GM06990 (cell line): ENCODE data around the gene ECHDC3.
"Not testable (repeated sequence)": the region's sequence is repeated elsewhere in the genome, so short reads cannot be mapped to it uniquely, and the experiment has no call there.

Experiments used
- DNase-seq: peaks from one replicate; pipeline ENCODE4 v3.0.0-alpha.2; 2011; ENCODE audit not compliant: insufficient read length; ENCODE audit errors: extremely low read depth
- H3K27me3 ChIP-seq: replicated peaks from 2 replicates; pipeline ENCODE4 v1.6.0; 2011; ENCODE audit warnings: low read length; ENCODE audit not compliant: control insufficient read depth, insufficient read depth
- H3K36me3 ChIP-seq: 2 replicates; pipeline ENCODE4 v1.5.1; 2011; ENCODE audit warnings: low read length; ENCODE audit not compliant: control insufficient read depth, insufficient read depth
- H3K4me3 ChIP-seq: replicated peaks from 2 replicates; pipeline ENCODE4 v1.5.1; 2011; ENCODE audit warnings: low read depth, mild to moderate bottlenecking, control low read depth, low read length
- TF ChIP-seq, protein P1 (sequence below): IDR thresholded peaks from 2 replicates; pipeline ENCODE4 v1.5.1; 2011; ENCODE audit warnings: low read length, control low read depth, mild to moderate bottlenecking, inconsistent platforms; ENCODE audit not compliant: insufficient read depth, poor library complexity, severe bottlenecking

Gene ECHDC3

DNA sequence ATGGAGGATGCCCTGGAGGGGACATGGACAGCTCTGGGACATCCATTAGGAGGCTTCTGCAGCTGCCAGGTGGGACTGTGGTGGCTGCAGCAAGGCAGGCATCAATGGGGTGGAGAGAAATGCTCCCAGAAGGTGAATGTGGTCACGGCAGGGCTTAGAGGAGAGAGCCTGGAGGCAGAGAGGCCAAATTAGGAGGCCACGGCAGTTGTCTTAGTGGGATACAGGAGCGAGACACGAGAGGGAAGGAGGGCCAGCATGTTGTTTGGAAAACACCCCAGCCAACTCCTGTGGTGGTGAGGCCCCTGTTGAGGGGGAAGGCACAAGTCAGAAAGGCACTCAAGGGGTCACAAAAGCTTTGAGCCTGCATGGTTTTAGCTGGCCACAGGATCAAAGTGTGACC, 14.6 kb upstream of the ECHDC3 start:
- TF ChIP-seq, protein P1, sequence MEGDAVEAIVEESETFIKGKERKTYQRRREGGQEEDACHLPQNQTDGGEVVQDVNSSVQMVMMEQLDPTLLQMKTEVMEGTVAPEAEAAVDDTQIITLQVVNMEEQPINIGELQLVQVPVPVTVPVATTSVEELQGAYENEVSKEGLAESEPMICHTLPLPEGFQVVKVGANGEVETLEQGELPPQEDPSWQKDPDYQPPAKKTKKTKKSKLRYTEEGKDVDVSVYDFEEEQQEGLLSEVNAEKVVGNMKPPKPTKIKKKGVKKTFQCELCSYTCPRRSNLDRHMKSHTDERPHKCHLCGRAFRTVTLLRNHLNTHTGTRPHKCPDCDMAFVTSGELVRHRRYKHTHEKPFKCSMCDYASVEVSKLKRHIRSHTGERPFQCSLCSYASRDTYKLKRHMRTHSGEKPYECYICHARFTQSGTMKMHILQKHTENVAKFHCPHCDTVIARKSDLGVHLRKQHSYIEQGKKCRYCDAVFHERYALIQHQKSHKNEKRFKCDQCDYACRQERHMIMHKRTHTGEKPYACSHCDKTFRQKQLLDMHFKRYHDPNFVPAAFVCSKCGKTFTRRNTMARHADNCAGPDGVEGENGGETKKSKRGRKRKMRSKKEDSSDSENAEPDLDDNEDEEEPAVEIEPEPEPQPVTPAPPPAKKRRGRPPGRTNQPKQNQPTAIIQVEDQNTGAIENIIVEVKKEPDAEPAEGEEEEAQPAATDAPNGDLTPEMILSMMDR: no peak
- Histone ChIP-seq H3K4me3 (no peak overlapping the region), H3K36me3 (no peaks in the 10 kb centered on the region), H3K27me3 (no peaks in the 10 kb centered on the region)
- no peak for DNase-seq

DNA sequence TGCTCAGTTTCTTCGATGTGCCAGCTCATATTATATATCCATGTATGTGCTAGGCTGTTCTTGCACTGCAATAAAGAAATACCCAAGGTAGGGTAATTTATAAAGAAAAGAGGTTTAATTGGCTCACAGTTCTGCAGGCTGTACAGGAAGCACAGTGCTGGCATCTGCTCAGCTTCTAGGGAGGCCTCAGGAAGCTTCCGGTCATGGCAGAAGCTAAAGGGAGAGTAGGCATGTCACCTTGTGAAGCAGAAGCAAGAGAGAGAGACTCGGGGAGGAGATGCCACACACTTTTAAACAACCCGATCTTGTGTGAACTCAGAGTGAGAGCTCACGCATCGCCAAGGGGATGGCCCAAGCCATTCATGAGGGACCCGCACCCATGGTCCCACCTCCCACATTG, 13.8 kb upstream of the ECHDC3 start:
- Histone ChIP-seq H3K36me3 (no peaks in the 10 kb centered on the region), H3K4me3 (no peak overlapping the region), H3K27me3 (no peaks in the 10 kb centered on the region)
- DNase-seq: no peak
- TF ChIP-seq, protein P1: no peak

DNA sequence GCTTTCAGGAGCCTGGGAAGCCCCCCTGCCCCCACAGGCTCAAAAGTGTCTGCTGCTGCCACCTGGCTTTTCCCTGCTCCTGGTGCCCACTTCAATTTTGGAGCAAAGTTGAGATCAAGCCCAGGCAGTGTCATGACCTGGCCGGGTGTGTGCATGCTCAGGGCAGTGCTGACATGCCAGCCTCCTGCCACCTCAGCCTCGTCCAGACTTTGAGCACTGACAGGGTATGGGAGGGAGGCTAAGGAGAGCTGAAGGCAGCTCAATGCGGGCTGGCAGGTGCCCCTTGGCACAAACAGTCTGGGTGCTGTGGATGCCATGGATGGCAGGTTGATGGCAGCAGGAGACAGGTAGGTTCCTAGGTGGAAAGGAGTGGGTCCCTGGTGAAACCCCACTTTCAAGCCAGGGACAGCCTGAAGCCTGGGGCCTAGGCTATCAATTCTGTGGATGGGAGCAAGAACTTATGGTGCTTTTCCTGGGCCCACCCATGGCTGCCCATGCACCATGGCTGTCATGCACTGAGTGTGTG, 12.3 kb upstream of the ECHDC3 start:
- no peaks in the 10 kb centered on the region for H3K36me3 ChIP-seq
- no peaks in the 10 kb centered on the region for H3K27me3 ChIP-seq
- no peak for DNase-seq
- no peak overlapping the region for H3K4me3 ChIP-seq
- TF ChIP-seq, protein P1: no peak

DNA sequence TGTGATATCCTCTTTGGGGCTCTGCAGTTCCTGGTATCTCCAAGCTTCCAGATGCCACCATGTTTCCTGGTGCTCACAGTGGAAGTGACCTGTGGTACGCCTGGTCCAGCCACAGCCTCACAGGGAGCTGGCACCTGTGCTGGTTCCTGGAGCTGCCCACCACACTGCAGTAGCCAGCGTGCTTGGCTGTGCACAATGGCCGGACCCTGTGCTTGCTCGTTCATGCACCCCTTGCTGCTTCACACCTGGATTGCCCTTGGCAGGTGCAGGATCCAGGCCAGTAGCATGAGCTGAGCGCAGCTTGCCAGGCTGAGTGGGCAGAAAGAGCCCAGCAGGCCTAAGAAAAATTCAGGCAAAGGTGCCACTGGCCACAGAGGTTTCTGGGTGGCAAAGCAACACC, 11.4 kb upstream of the ECHDC3 start:
- H3K27me3 ChIP-seq: no peaks in the 10 kb centered on the region
- DNase-seq: no peak
- no peaks in the 10 kb centered on the region for H3K36me3 ChIP-seq
- TF ChIP-seq, protein P1: no peak
- no peak overlapping the region for H3K4me3 ChIP-seq

DNA sequence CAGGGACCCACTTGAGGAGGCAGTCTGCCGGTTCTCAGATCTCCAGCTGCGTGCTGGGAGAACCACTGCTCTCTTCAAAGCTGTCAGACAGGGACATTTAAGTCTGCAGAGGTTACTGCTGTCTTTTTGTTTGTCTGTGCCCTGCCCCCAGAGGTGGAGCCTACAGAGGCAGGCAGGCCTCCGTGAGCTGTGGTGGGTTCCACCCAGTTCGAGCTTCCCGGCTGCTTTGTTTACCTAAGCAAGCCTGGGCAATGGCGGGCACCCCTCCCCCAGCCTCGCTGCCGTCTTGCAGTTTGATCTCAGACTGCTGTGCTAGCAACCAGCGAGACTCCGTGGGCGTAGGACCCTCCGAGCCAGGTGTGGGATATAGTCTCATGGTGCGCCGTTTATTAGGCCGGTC, 5.4 kb upstream of the ECHDC3 start:
- not testable (repeated sequence) for DNase-seq, H3K36me3 ChIP-seq, H3K27me3 ChIP-seq, H3K4me3 ChIP-seq

DNA sequence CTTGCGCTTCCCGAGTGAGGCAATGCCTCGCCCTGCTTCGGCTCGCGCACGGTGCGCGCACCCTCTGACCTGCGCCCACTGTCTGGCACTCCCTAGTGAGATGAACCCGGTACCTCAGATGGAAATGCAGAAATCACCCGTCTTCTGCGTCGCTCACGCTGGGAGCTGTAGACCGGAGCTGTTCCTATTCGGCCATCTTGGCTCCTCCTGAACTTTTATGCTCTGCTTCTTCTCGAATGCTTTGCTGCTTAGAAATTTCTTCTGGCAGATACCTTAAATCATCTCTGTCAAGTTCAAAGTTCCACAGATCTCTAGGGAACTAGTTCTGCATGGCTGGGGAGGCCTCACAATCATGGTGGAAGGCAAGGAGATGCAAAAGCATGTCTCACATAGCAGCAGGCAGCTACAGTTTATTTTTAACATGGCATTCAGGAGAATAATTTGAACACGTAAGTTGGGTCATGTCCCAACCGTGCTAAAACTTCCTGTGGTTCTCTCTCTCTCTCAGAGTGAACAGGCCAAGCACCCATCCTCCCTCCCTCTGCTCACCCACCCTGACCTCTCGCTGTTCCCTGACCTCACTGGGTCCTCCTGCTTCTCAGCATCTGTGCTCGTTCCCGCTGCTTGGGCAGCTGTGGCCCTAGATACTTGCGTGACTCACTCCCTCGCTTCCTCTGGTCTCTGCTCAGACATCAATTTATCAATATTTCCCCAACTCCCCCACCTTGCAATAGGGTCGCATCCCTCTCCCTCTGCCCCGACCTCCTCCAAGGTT, 4.7 kb upstream of the ECHDC3 start:
- not testable (repeated sequence) for H3K36me3 ChIP-seq, H3K27me3 ChIP-seq, DNase-seq
- 0 out of 2 replicates have a peak overlapping the region, but pooled peaks have one; percentile 4 for H3K4me3 ChIP-seq
